ENCODE data around the gene LYPD1.

The LYPD1 gene

GRCh38 chr2:132632000-132632649 lies 37.9 kb downstream of the LYPD1 start:
- Histone ChIP-seq H3K27ac (ENCODE audit: low read length) (no peak overlapping the region), H3K4me1 (ENCODE audit: control insufficient read depth, insufficient read depth, low read length) (no peaks in the 10 kb centered on the region), H3K9me3 (ENCODE audit: control insufficient read depth, insufficient read depth, low read length) (no peaks in the 10 kb centered on the region), H3K4me3 (ENCODE audit: low read length) (no peak overlapping the region), H3K36me3 (ENCODE audit: control insufficient read depth, insufficient read depth, low read length) (no peaks in the 10 kb centered on the region), H3K27me3 (ENCODE audit: control insufficient read depth, insufficient read depth, low read length) (no peaks in the 10 kb centered on the region)
- WGBS (ENCODE audit: insufficient coverage, insufficient read length): no CpG with 5 or more reads among the region's 6 CpGs
- no peak for DNase-seq (ENCODE audit: low read depth, low spot score)

- H3K4me3 ChIP-seq (ENCODE audit: low read length): no peak overlapping the region
- WGBS (ENCODE audit: insufficient coverage, insufficient read length): no CpG with 5 or more reads among the region's 3 CpGs
- H3K4me1 ChIP-seq (ENCODE audit: control insufficient read depth, insufficient read depth, low read length): peaks cover 2% of the 10 kb centered on the region; the same call in 1 of the 2 replicates
- H3K27ac ChIP-seq (ENCODE audit: low read length): no peak overlapping the region
- no peaks in the 10 kb centered on the region for H3K36me3 ChIP-seq (ENCODE audit: control insufficient read depth, insufficient read depth, low read length)
- no peaks in the 10 kb centered on the region for H3K27me3 ChIP-seq (ENCODE audit: control insufficient read depth, insufficient read depth, low read length)
- H3K9me3 ChIP-seq (ENCODE audit: control insufficient read depth, insufficient read depth, low read length): no peaks in the 10 kb centered on the region
- no peak for DNase-seq (ENCODE audit: low read depth, low spot score)
Measured at GRCh38 chr2:132627536-132627935, 42.5 kb downstream of the LYPD1 start.

GRCh38 chr2:132623096-132623839 lies 46.7 kb downstream of the LYPD1 start:
- Histone ChIP-seq H3K27ac (ENCODE audit: low read length) (no peak overlapping the region), H3K4me3 (ENCODE audit: low read length) (no peak overlapping the region), H3K27me3 (ENCODE audit: control insufficient read depth, insufficient read depth, low read length) (no peaks in the 10 kb centered on the region), H3K4me1 (ENCODE audit: control insufficient read depth, insufficient read depth, low read length) (peaks cover 3% of the 10 kb centered on the region; the same call in 1 of the 2 replicates), H3K36me3 (ENCODE audit: control insufficient read depth, insufficient read depth, low read length) (no peaks in the 10 kb centered on the region), H3K9me3 (ENCODE audit: control insufficient read depth, insufficient read depth, low read length) (no peaks in the 10 kb centered on the region)
- no peak for DNase-seq (ENCODE audit: low read depth, low spot score)
- WGBS (ENCODE audit: insufficient coverage, insufficient read length): no CpG with 5 or more reads among the region's 9 CpGs

GRCh38 chr2:132621131-132621875 lies 48.7 kb downstream of the LYPD1 start:
- H3K27me3 ChIP-seq (ENCODE audit: control insufficient read depth, insufficient read depth, low read length): no peaks in the 10 kb centered on the region
- no CpG with 5 or more reads among the region's 8 CpGs for WGBS (ENCODE audit: insufficient coverage, insufficient read length)
- no peaks in the 10 kb centered on the region for H3K36me3 ChIP-seq (ENCODE audit: control insufficient read depth, insufficient read depth, low read length)
- no peaks in the 10 kb centered on the region for H3K9me3 ChIP-seq (ENCODE audit: control insufficient read depth, insufficient read depth, low read length)
- H3K4me1 ChIP-seq (ENCODE audit: control insufficient read depth, insufficient read depth, low read length): peaks cover 3% of the 10 kb centered on the region; the same call in 1 of the 2 replicates
- no peak overlapping the region for H3K27ac ChIP-seq (ENCODE audit: low read length)
- DNase-seq (ENCODE audit: low read depth, low spot score): no peak
- no peak overlapping the region for H3K4me3 ChIP-seq (ENCODE audit: low read length)

GRCh38 chr2:132620115-132620514 lies 49.9 kb downstream of the LYPD1 start:
- no CpG with 5 or more reads among the region's 2 CpGs for WGBS (ENCODE audit: insufficient coverage, insufficient read length)
- Histone ChIP-seq H3K4me1 (ENCODE audit: control insufficient read depth, insufficient read depth, low read length) (peaks cover 3% of the 10 kb centered on the region; the same call in 1 of the 2 replicates), H3K4me3 (ENCODE audit: low read length) (no peak overlapping the region), H3K27ac (ENCODE audit: low read length) (no peak overlapping the region), H3K36me3 (ENCODE audit: control insufficient read depth, insufficient read depth, low read length) (no peaks in the 10 kb centered on the region), H3K27me3 (ENCODE audit: control insufficient read depth, insufficient read depth, low read length) (no peaks in the 10 kb centered on the region), H3K9me3 (ENCODE audit: control insufficient read depth, insufficient read depth, low read length) (no peaks in the 10 kb centered on the region)
- no peak for DNase-seq (ENCODE audit: low read depth, low spot score)

GRCh38 chr2:132618734-132619133 lies 51.3 kb downstream of the LYPD1 start:
- WGBS (ENCODE audit: insufficient coverage, insufficient read length): no CpG with 5 or more reads among the region's 7 CpGs
- Histone ChIP-seq H3K36me3 (ENCODE audit: control insufficient read depth, insufficient read depth, low read length) (no peaks in the 10 kb centered on the region), H3K9me3 (ENCODE audit: control insufficient read depth, insufficient read depth, low read length) (no peaks in the 10 kb centered on the region), H3K27ac (ENCODE audit: low read length) (no peak overlapping the region), H3K4me3 (ENCODE audit: low read length) (no peak overlapping the region), H3K4me1 (ENCODE audit: control insufficient read depth, insufficient read depth, low read length) (peaks cover 2% of the 10 kb centered on the region; the same call in 1 of the 2 replicates), H3K27me3 (ENCODE audit: control insufficient read depth, insufficient read depth, low read length) (no peaks in the 10 kb centered on the region)
- DNase-seq (ENCODE audit: low read depth, low spot score): no peak

GRCh38 chr2:132617989-132618388 lies 52.0 kb downstream of the LYPD1 start:
- no peaks in the 10 kb centered on the region for H3K36me3 ChIP-seq (ENCODE audit: control insufficient read depth, insufficient read depth, low read length)
- no peak for DNase-seq (ENCODE audit: low read depth, low spot score)
- WGBS (ENCODE audit: insufficient coverage, insufficient read length): no CpG with 5 or more reads among the region's 3 CpGs
- no peak overlapping the region for H3K27ac ChIP-seq (ENCODE audit: low read length)
- H3K9me3 ChIP-seq (ENCODE audit: control insufficient read depth, insufficient read depth, low read length): no peaks in the 10 kb centered on the region
- peaks cover 1% of the 10 kb centered on the region; the same call in 1 of the 2 replicates for H3K4me1 ChIP-seq (ENCODE audit: control insufficient read depth, insufficient read depth, low read length)
- H3K27me3 ChIP-seq (ENCODE audit: control insufficient read depth, insufficient read depth, low read length): no peaks in the 10 kb centered on the region
- H3K4me3 ChIP-seq (ENCODE audit: low read length): no peak overlapping the region

- Histone ChIP-seq H3K4me3 (ENCODE audit: low read length) (no peak overlapping the region; the same call in 1 of the 2 replicates), H3K27ac (ENCODE audit: low read length) (no peak overlapping the region), H3K4me1 (ENCODE audit: control insufficient read depth, insufficient read depth, low read length) (peaks cover 1% of the 10 kb centered on the region; the same call in 1 of the 2 replicates), H3K36me3 (ENCODE audit: control insufficient read depth, insufficient read depth, low read length) (no peaks in the 10 kb centered on the region), H3K27me3 (ENCODE audit: control insufficient read depth, insufficient read depth, low read length) (no peaks in the 10 kb centered on the region), H3K9me3 (ENCODE audit: control insufficient read depth, insufficient read depth, low read length) (no peaks in the 10 kb centered on the region)
- DNase-seq (ENCODE audit: low read depth, low spot score): no peak
- WGBS (ENCODE audit: insufficient coverage, insufficient read length): no CpG with 5 or more reads among the region's 5 CpGs
Measured at GRCh38 chr2:132615329-132616085, 54.5 kb downstream of the LYPD1 start.

- Histone ChIP-seq H3K4me3 (ENCODE audit: low read length) (no peak overlapping the region), H3K36me3 (ENCODE audit: control insufficient read depth, insufficient read depth, low read length) (no peaks in the 10 kb centered on the region), H3K9me3 (ENCODE audit: control insufficient read depth, insufficient read depth, low read length) (no peaks in the 10 kb centered on the region), H3K27me3 (ENCODE audit: control insufficient read depth, insufficient read depth, low read length) (no peaks in the 10 kb centered on the region), H3K27ac (ENCODE audit: low read length) (no peak overlapping the region), H3K4me1 (ENCODE audit: control insufficient read depth, insufficient read depth, low read length) (no peaks in the 10 kb centered on the region; the same call in 1 of the 2 replicates)
- no peak for DNase-seq (ENCODE audit: low read depth, low spot score)
- no CpG with 5 or more reads among the region's 2 CpGs for WGBS (ENCODE audit: insufficient coverage, insufficient read length)
Measured at GRCh38 chr2:132611719-132612118, 58.3 kb downstream of the LYPD1 start.
